KMS-11 (cell line): Measurements from ENCODE around the gene XPR1.

Experiments used
- H2AFZ ChIP-seq: fragments of 200-600 bp; sonication (generic); 2 replicates; pipeline ENCODE4 v1.6.1; 2016; ENCODE audit warnings: antibody characterized with exemption, mixed run types, low read depth
- H3K27ac ChIP-seq: fragments of 200-600 bp; sonication (generic); 2 replicates; pipeline ENCODE4 v1.6.1; 2016; ENCODE audit warnings: mild to moderate bottlenecking, mixed run types
- H3K27me3 ChIP-seq: fragments of 200-600 bp; sonication (generic); 2 replicates; pipeline ENCODE4 v1.6.1; 2017; ENCODE audit warnings: mild to moderate bottlenecking, low read depth, mixed run types, moderate library complexity; ENCODE audit not compliant: insufficient read depth
- H3K36me3 ChIP-seq: fragments of 200-600 bp; sonication (generic); 2 replicates; pipeline ENCODE4 v1.6.1; 2017; ENCODE audit warnings: mild to moderate bottlenecking, mixed run types; ENCODE audit not compliant: insufficient read depth
- H3K4me1 ChIP-seq: fragments of 200-600 bp; sonication (generic); 2 replicates; pipeline ENCODE4 v1.6.1; 2016; ENCODE audit warnings: mild to moderate bottlenecking, low read depth, mixed run types; ENCODE audit not compliant: poor library complexity, severe bottlenecking
- H3K4me2 ChIP-seq: fragments of 200-600 bp; sonication (generic); 2 replicates; pipeline ENCODE4 v1.7.0; 2016; ENCODE audit warnings: mild to moderate bottlenecking, mixed run types
- H3K4me3 ChIP-seq: fragments of 200-600 bp; sonication (generic); IDR thresholded peaks from 2 replicates; pipeline ENCODE4 v1.6.1; 2017; ENCODE audit warnings: low read depth, low read length, mixed read lengths; ENCODE audit not compliant: insufficient read depth
- H3K79me2 ChIP-seq: fragments of 200-600 bp; sonication (generic); 2 replicates; pipeline ENCODE4 v1.6.1; 2016; ENCODE audit warnings: low read depth, mixed run types; ENCODE audit not compliant: insufficient read depth
- H3K9ac ChIP-seq: fragments of 200-600 bp; sonication (generic); 2 replicates; pipeline ENCODE4 v1.6.1; 2016; ENCODE audit warnings: mild to moderate bottlenecking, mixed run types
- H4K20me1 ChIP-seq: fragments of 200-600 bp; sonication (generic); 2 replicates; pipeline ENCODE4 v1.6.1; 2016; ENCODE audit warnings: mild to moderate bottlenecking, mixed run types; ENCODE audit not compliant: insufficient read depth
- TF ChIP-seq, protein P1 (sequence below): fragments of 200-600 bp; sonication (generic); conservative IDR thresholded peaks from 2 replicates; pipeline ENCODE4 v1.6.1; 2017; ENCODE audit warnings: low read depth, mild to moderate bottlenecking, antibody characterized with exemption, low read length, moderate library complexity, mixed read lengths

XPR1 gene

DNA sequence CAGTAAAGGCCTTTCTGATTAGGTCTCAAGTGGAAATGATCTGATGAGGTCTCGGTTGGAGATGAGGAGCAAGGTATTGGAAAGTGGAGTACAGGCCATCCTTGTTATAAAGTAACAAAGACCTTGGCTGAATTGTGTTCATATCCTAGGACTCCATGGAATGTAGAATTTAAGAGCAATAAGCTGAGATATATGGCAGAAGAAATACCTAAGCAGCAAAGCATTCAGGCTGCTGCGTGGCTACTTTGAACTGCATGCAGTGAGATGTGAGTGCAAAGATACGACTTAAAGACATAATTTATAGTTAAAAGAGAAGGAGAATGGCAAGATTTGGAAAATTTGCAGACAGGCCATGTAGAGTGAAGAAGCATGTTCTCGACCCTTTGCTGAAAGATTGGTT lies 11.2 kb upstream of the XPR1 start:
- Histone ChIP-seq H4K20me1 (no peaks in the 10 kb centered on the region), H3K4me2 (no peak overlapping the region), H3K36me3 (no peaks in the 10 kb centered on the region), H3K4me1 (no peaks in the 10 kb centered on the region), H3K9ac (no peak overlapping the region), H2AFZ (no peak overlapping the region), H3K27ac (no peak overlapping the region), H3K4me3 (no peak overlapping the region), H3K79me2 (no peaks in the 10 kb centered on the region), H3K27me3 (no peaks in the 10 kb centered on the region)
- TF ChIP-seq, protein P1, sequence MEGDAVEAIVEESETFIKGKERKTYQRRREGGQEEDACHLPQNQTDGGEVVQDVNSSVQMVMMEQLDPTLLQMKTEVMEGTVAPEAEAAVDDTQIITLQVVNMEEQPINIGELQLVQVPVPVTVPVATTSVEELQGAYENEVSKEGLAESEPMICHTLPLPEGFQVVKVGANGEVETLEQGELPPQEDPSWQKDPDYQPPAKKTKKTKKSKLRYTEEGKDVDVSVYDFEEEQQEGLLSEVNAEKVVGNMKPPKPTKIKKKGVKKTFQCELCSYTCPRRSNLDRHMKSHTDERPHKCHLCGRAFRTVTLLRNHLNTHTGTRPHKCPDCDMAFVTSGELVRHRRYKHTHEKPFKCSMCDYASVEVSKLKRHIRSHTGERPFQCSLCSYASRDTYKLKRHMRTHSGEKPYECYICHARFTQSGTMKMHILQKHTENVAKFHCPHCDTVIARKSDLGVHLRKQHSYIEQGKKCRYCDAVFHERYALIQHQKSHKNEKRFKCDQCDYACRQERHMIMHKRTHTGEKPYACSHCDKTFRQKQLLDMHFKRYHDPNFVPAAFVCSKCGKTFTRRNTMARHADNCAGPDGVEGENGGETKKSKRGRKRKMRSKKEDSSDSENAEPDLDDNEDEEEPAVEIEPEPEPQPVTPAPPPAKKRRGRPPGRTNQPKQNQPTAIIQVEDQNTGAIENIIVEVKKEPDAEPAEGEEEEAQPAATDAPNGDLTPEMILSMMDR, result no peak

DNA sequence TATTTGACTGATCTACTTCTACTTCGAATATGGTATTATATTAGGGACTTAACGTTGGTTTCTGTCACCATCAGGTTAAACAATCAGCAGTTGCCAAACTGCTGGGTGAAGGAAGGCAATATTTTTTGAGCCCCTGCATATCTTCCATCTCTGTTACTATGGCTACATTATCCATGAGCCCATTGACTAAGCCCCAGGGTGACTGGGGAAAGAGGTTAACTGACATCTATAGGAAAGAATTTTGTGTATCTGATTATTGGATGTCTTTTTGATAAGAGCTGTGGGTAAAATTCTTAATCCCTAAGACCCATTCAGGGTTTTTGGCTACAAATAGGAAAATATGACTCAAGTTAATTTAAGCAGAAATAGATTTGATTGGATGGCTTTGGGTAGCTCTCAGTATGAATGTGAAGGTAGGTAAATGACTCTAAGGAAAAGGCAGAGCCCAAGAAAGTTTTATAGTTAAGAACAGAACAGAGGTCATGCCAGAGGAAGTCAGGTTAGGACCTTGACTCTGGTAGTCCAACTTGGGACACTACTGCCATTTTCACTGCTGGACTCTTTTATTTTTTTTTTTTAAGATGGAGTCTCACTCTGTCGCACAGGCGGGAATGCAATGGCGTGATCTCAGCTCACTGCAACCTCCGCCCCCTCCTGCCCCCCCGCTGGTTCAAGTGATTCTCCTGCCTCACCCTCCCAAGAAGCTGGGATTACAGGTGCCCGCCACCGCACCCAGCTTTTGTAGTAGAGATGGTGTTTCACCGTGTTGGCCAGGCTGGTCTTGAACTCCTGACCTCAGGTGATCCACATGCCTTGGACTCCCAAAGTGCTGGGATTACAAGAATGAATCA lies 8.9 kb upstream of the XPR1 start:
- no peak overlapping the region for H3K27ac ChIP-seq
- H3K4me1 ChIP-seq, result no peaks in the 10 kb centered on the region
- H3K27me3 ChIP-seq, result no peaks in the 10 kb centered on the region
- no peak overlapping the region for H3K4me3 ChIP-seq
- H2AFZ ChIP-seq, result no peak overlapping the region
- no peaks in the 10 kb centered on the region for H3K79me2 ChIP-seq
- H4K20me1 ChIP-seq, result no peaks in the 10 kb centered on the region
- no peaks in the 10 kb centered on the region for H3K36me3 ChIP-seq
- TF ChIP-seq, protein P1, result no peak
- no peak overlapping the region for H3K4me2 ChIP-seq
- H3K9ac ChIP-seq, result no peak overlapping the region

DNA sequence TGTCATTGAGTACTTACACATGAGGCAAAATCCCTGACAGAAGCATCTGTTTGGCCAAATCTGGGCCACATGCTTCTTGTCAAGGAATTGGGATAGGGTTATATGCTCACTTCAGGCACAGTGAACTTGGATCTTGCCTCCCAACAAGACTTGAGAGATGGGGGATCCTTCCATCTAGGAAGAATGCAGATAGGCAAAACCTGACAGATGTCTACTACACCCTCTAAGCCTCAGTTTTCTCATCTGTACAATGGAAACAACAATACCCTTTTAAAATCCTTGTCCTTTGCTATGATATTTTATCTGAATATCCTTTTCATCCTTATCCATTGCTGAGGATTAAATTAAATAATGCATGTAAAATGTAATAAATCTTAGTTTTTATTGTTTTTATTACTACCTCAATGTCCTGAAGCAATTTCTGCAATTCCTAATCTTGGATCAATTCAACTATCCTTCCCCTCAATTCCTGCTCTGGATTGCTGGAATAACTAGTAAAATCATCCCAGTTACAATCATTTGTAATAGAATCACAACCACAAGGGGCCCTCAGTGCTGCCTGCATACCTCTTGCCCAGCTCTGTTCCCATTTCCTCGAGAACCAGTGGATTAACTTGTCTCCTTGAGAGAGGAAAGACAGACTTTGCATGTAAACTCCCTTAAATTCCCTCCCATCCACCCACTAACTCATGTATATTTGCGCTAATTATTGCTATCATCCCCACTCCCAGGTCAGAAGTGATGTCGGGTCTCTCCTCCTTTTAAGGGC lies 8.1 kb upstream of the XPR1 start:
- no peak overlapping the region for H3K27ac ChIP-seq
- no peaks in the 10 kb centered on the region for H3K4me1 ChIP-seq
- H2AFZ ChIP-seq, result no peak overlapping the region
- H3K79me2 ChIP-seq, result no peaks in the 10 kb centered on the region
- TF ChIP-seq, protein P1, result no peak
- H3K27me3 ChIP-seq, result no peaks in the 10 kb centered on the region
- no peak overlapping the region for H3K9ac ChIP-seq
- no peak overlapping the region for H3K4me2 ChIP-seq
- H3K36me3 ChIP-seq, result no peaks in the 10 kb centered on the region
- H4K20me1 ChIP-seq, result no peaks in the 10 kb centered on the region
- H3K4me3 ChIP-seq, result no peak overlapping the region

DNA sequence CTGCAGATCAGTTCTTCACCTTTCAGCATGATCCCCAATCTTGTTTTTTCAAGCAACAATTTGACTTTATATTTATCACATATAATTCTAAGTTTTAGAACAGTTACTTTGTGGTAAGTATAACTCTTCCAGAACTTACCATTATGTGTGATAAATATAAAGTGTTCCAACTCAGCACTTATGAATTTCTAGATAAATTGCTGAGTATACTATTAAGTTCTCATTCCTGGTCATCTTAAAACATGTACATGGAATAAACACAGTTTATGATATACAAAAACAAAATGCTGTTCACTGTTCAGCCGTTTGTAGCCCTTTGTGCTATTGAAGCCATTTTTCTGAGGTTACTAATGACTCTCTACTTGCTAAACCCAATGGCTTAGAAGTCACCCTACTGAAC lies 5.1 kb upstream of the XPR1 start:
- no peaks in the 10 kb centered on the region for H3K27me3 ChIP-seq
- no peak overlapping the region for H3K4me2 ChIP-seq
- H4K20me1 ChIP-seq, result no peaks in the 10 kb centered on the region
- no peak overlapping the region for H3K9ac ChIP-seq
- TF ChIP-seq, protein P1, result no peak
- H3K36me3 ChIP-seq, result no peaks in the 10 kb centered on the region
- H3K79me2 ChIP-seq, result no peaks in the 10 kb centered on the region
- H3K4me1 ChIP-seq, result peaks cover 5% of the 10 kb centered on the region
- no peak overlapping the region for H3K4me3 ChIP-seq
- H2AFZ ChIP-seq, result no peak overlapping the region
- no peak overlapping the region for H3K27ac ChIP-seq
